ENCODE measurements around the gene ARID1B.

DNA sequence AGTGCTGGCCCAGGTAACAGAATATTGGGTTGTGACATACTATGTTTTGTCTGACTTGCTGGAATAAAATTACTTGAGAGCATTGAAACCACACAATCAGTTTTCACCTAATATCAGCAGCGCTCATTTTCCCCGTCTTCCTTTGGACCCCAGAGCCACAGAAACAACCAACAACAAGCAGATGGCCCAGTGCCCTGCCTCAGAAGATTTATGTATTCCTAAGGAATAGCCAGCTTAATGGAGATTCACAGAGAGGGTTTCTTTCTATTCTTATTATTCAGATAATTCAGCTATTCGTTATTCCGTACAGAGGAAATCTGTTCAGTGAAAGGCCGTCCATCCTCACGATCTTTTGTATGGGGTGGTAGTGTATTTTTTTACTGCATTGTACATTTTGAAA, 391.3 kb downstream of the ARID1B start:
- no peak for TF ChIP-seq POLR2A (IDR thresholded peaks at IDR 0.05)
- TF ChIP-seq, protein P1, sequence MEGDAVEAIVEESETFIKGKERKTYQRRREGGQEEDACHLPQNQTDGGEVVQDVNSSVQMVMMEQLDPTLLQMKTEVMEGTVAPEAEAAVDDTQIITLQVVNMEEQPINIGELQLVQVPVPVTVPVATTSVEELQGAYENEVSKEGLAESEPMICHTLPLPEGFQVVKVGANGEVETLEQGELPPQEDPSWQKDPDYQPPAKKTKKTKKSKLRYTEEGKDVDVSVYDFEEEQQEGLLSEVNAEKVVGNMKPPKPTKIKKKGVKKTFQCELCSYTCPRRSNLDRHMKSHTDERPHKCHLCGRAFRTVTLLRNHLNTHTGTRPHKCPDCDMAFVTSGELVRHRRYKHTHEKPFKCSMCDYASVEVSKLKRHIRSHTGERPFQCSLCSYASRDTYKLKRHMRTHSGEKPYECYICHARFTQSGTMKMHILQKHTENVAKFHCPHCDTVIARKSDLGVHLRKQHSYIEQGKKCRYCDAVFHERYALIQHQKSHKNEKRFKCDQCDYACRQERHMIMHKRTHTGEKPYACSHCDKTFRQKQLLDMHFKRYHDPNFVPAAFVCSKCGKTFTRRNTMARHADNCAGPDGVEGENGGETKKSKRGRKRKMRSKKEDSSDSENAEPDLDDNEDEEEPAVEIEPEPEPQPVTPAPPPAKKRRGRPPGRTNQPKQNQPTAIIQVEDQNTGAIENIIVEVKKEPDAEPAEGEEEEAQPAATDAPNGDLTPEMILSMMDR (IDR thresholded peaks at IDR 0.05): no peak
